ENCODE results near the gene TREH. TPM values are rescaled to one million over a fixed set of nuclear protein-coding genes. Genes with fewer than 3 reads are reported as not detected.

Gene TREH
- polyA plus RNA-seq, 1 donor = 2.0 TPM

DNA sequence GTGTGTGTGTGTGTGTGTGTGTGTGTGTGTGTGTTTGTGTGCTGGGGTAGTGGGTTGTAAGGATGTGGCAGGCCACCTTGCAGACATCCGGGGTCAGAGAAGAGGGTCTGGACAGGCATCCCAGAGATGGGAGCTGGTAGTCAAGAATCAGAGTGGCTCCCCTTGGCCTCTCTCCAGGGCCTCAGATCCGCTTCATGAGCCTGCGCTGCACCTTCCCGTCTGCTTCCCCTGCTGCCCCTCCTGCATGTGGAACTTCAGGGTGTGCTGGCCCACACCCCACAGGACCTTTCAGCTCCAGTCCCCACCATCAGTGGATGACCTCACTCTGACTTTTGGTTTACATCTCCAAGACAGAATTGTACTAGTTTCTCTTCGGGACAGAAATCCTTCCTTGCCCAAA is 31.2 kb downstream of the TREH start:
- no peak for DNase-seq

DNA sequence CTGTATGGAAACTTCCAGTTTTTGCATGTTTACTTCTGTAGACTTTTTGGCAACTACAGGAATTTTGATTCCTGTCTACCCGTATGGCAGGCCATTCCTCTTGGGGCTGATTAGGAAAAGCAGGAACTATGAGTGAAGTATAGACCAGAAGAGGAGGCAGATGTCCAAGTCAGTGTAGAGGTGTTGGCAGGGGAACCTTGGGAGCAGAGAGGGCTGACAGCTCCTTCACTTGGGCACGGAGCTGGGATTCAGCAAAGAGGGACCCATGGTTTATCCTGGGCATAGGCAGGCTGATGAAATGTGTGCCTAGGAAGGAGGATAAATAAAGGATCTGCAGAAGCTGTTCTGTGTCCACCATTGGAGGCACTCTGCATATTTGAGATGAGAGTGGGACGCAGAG is 33.1 kb downstream of the TREH start:
- DNase-seq = no peak

DNA sequence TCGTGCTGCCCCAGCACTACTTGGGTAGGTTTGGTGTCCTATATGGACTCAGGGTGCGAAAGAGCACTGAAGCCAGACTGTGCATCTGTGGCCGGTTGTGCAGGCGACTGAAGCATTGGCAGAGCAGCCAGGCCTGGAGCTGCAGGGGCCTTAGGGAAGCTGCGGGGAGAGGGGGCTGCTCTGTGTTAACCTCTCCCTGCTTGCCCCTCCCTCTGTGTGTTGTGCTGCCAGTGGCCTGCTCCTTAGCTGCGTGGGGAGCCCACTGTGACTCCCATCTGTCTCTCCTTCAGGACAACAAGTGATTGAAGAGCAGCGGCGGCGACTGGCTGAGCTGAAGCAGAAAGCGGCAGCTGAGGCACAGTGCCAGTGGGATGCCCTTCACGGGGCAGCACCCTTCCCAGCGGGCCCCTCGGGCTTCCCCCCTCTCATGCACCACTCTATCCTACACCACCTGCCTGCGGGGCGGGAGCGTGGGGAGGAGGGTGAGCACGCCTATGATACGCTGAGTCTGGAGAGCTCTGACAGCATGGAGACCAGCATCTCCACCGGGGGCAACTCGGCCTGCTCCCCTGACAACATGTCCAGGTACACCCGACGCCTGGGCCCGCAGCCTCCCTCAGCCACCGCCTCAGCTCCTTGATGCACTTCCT is 34.3 kb downstream of the TREH start:
- DNase-seq = no peak

GRCh38 chr11:118644496-118644895 is 35.0 kb downstream of the TREH start:
- DNase-seq = no peak

GRCh38 chr11:118643995-118644345 is 35.5 kb downstream of the TREH start:
- no peak for DNase-seq

GRCh38 chr11:118643142-118643994 is 36.1 kb downstream of the TREH start:
- no peak for DNase-seq

DNA sequence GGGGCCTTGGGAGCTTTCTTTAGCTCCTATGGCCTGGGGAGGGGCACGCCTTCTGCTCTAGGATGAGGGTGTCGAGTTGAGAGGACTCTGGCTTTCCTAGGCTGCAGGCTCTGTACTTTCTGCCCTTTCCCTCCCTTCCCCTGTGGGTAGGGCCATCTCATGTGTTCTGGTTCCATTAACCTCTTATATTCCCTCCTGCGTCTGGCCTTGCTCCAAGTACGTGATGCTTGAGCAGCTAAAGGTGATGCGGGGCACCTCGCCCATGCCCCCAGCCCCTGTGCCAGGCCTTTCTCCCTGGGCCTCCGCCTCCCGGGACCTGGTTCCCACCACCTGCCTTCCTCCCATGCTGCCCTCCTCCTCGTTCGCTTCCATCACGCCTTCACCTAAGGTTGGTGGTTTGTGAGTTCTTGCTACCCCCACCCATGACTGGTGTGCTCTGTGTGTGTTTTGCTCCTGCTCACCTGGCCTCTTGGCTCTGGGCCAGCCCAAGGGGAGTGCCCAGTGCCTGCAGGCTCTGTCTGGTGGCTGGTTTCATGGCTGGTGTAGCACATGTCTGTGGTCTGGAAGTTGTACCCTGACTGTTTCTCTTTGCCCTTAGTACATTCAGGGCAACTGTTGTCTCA is 37.9 kb downstream of the TREH start:
- no peak for DNase-seq

DNA sequence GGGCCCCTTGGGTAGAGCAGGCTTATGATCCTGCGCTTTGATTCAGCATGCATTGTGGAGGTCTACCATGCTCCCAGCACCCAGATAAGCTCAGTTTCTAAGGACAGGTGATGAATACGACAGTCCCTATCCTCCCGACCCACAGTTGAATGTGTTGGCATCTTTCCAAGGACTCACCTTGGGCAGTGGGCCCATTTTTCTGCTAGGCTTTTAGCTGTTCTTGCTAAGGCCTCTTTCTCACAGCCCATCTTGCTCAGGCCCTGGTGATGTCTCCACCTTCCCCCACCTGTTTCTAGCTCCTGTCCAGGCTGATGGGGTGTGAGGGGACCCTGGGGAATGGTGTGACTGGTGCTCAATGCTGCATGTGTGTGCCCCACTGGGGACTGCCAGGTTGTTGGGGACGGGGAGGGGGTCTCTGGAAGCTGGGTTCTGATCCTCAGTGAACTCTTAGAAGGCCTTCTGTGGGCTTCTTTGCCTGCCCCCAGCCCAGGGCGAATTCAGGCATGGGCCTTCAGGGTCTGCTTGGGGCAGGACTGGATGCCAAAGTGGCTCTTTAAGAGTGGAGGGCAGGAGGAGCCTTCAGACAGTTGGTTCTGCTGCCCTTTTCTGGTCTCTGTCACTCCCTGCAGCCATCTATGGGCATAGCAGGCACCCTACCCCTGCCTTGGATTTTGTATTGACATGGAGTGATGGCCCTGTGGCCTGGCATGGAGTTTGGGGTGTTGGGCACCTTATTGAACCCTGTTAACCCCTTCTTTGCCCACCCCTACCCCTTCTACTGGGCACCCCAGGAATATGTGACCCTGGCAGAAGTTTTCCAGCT is 38.9 kb downstream of the TREH start:
- DNase-seq = no peak

DNA sequence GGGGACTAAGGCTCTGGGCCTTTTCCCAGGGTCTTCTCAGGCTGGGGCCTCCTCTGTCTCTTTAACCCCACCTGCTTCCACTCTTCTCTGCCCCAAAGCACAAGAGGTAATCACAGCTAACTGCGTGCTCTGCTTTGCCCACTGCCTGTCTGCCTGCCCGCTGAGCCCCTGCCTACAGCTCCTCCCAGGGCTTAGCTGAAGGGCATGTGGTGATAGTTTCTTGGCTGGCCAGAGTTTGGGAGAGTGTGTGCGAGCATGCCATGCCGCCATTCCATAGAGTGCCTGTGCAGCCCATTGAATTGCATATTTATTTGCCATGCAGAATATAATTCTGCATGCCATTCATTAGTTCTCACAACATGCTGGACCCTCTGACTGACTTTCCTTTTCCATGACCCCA is 39.6 kb downstream of the TREH start:
- no peak for DNase-seq

DNA sequence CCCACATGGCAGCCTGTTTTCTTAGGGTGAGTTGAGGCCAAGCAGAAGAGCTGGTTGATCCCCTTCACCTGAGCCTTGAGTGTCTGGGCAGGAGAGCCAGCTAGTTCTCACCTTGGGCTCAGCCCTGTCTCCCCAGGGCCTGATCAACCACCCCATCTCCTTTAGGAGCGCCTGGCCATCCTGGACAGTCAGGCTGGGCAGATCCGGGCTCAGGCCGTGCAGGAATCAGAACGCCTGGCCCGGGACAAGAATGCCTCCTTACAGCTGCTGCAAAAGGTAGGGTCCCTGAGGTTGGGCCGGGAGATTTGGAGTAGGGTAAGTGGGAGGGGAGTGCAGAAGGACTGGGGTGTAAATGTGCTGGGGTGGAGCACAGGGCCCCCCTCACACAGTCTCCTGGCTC is 40.7 kb downstream of the TREH start:
- DNase-seq = no peak

- no peak for DNase-seq
Observed at GRCh38 chr11:118636569-118637290, 42.7 kb downstream of the TREH start.

GRCh38 chr11:118635642-118636041 is 43.8 kb downstream of the TREH start:
- no peak for DNase-seq

DNA sequence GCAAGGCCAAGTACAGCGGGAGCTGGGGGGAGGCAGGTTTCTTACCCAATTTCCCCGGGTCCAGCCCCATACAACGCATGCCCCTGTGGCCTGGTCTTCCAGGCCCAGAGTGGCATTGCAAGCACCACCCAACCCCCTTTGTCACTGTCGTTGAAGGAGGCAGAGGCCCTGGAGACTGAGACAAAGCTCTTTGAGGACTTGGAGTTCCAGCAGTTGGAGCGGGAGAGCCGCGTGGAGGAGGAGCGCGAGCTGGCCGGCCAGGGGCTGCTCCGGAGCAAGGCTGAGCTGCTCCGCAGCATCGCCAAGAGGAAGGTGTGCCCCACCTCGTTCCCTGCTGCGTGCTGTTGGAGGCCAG is 44.2 kb downstream of the TREH start:
- no peak for DNase-seq

DNA sequence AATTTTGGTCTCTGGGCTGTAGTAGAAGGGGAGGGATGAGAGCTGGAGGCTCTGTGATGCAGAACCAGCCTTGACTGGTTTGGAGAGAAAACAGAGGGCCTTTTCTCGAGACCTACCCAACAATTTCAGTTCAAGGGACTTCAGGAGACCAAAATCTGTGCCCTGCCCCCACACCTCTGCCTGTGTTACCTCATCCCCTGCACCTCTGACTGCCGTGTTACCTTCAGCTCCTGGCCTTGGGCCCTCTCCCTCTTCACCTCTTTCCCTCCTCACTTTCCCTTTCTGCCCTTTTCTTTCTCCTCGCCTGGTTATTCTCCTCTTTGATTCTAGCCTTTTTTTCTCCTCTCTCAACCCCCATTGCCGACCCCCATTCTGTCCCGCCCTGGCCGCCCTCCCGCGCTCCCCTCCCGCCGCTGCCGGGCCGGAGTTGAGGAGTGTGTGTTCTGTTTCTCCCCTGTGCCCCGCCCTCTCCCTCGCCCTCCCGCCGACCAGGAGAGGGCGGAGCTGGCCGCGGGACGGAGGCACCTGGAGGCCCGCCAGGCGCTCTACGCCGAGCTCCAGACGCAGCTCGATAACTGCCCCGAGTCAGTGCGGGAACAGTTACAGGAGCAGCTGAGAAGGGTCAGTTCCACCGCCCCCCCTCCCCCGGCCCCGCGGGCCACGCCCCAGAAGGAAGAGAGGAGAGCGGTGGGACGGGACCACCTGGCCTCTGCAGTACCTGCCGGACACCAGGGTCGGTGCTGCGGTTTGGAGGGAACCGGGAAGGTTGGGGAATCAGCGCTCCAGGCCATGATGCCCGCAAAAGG is 44.8 kb downstream of the TREH start:
- DNase-seq = peak; percentile 78

DNA sequence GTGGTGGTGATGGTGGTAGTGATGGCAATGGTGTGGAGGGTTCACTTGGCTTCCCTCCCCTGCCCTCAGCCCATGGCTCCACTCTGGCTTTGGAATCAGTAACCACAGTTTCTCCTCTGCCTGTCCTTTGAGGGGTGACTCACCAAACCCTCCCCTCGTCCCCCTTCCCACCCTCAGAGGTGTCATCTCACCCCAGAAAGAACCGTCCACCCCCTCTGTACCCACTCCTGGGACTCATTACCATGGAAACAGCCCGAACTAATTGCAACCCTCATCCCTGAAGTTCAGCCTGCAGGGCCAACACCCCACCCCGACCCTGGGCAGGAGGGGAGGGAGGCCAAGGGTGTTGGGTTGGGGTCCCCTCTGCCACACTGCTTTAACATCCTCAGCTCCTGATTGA is 45.5 kb downstream of the TREH start:
- DNase-seq = no peak

- no peak for DNase-seq
Observed at GRCh38 chr11:118633319-118633690, 46.1 kb downstream of the TREH start.

DNA sequence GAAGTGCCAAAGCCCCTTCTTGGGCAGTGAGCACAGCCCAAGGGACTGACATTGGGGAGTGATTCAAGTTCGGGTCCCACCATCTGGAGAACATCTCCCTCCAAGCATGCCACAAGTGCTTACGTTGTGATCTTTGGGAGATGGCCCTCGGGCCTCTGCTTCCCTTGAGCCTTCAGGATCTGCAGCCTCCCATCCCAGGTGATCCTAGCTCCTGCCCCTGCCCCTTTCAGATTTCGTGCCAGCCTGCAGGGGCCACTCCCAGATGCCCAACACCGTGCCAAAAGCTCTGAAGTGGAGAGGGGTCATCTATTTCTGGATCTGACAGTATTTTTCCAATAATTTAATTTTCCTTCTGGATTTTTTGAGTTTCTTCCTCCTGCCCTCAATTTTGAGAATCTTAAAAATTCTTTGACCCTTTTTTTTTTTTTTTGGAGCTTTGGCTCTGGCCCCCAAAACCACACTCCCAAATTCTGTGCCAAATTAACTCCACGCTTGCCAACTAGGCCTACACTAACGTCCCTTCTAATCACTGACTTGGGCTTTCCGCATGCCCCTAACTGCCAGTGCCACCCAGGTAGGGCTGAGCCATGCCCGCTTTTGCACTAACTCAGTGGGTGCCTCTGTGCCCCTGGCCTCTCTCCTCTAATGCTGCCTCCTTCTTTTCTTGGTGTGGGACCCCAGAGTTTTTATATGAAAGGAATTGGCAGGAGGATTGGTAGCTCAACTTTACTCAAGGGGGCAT is 46.7 kb downstream of the TREH start:
- DNase-seq = no peak

- DNase-seq = no peak
Observed at GRCh38 chr11:118631142-118631909, 48.1 kb downstream of the TREH start.
